GM06990 (cell line): Measurements from ENCODE around the gene ARHGAP22.

Experiments
- DNase-seq: peaks from one replicate; pipeline ENCODE4 v3.0.0-alpha.2; 2011; ENCODE audit not compliant: insufficient read length; ENCODE audit errors: extremely low read depth
- H3K27me3 ChIP-seq: replicated peaks from 2 replicates; pipeline ENCODE4 v1.6.0; 2011; ENCODE audit warnings: low read length; ENCODE audit not compliant: control insufficient read depth, insufficient read depth
- H3K36me3 ChIP-seq: 2 replicates; pipeline ENCODE4 v1.5.1; 2011; ENCODE audit warnings: low read length; ENCODE audit not compliant: control insufficient read depth, insufficient read depth
- H3K4me3 ChIP-seq: replicated peaks from 2 replicates; pipeline ENCODE4 v1.5.1; 2011; ENCODE audit warnings: low read depth, mild to moderate bottlenecking, control low read depth, low read length
- CTCF ChIP-seq: IDR thresholded peaks from 2 replicates; pipeline ENCODE4 v1.5.1; 2011; ENCODE audit warnings: low read length, control low read depth, mild to moderate bottlenecking, inconsistent platforms; ENCODE audit not compliant: insufficient read depth, poor library complexity, severe bottlenecking

The ARHGAP22 gene

GRCh38 chr10:48412933-48413332 is 191.9 kb downstream of the ARHGAP22 start:
- H3K27me3 ChIP-seq = no peaks in the 10 kb centered on the region
- DNase-seq = no peak
- no peak overlapping the region for H3K4me3 ChIP-seq
- H3K36me3 ChIP-seq = no peaks in the 10 kb centered on the region
- TF ChIP-seq CTCF = no peak

DNA sequence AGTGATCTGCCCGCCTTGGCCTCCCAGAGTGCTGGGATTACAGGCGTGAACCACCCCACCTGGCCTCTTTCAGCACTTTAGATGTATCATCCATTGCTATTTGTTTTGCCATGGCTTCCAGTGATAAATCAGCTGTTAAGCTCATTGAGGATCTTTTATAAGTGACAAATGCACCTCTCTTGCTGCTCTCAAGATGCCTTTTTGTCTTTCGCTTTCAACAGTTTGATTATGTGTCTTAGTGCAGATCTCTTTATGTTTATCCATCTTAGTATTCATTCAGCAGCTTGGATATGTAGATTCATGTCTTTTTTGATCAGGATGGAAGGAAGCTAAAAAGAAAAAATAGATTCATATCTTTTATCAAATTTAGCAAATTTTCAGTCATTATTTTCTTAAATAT is 192.8 kb downstream of the ARHGAP22 start:
- H3K27me3 ChIP-seq = no peaks in the 10 kb centered on the region
- no peak overlapping the region for H3K4me3 ChIP-seq
- no peak for TF ChIP-seq CTCF
- DNase-seq = no peak
- no peaks in the 10 kb centered on the region for H3K36me3 ChIP-seq

GRCh38 chr10:48411510-48411909 is 193.4 kb downstream of the ARHGAP22 start:
- TF ChIP-seq CTCF = no peak
- no peak for DNase-seq
- Histone ChIP-seq H3K4me3 (no peak overlapping the region), H3K36me3 (no peaks in the 10 kb centered on the region), H3K27me3 (no peaks in the 10 kb centered on the region)

- Histone ChIP-seq H3K36me3 (no peaks in the 10 kb centered on the region), H3K27me3 (no peaks in the 10 kb centered on the region), H3K4me3 (no peak overlapping the region)
- DNase-seq = no peak
- TF ChIP-seq CTCF = no peak
These were observed 194.4 kb downstream of the ARHGAP22 start for GRCh38 chr10:48410503-48410902.

DNA sequence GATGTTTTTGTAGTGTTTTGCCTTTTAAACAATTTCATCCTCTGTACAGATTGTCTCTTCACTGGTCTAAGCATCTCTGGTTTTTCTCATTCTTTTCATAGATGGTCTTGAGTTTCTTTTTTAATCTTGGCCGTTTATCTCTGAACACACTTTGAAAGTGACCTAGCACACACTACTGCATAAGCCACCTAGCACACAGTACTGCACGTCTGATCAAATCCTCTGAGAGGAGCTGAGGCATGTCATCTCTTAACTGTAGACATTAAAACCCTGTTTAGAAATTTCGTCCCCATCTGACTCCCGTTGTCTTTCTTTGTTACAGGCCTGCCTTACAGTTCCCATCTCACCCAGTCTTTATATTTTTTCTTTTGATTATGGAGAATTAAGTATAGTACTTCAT is 198.2 kb downstream of the ARHGAP22 start:
- no peaks in the 10 kb centered on the region for H3K27me3 ChIP-seq
- TF ChIP-seq CTCF = no peak
- H3K36me3 ChIP-seq = no peaks in the 10 kb centered on the region; the same call in 1 of the 2 replicates
- DNase-seq = no peak
- no peak overlapping the region for H3K4me3 ChIP-seq

- no peaks in the 10 kb centered on the region; the same call in 1 of the 2 replicates for H3K36me3 ChIP-seq
- DNase-seq = no peak
- H3K27me3 ChIP-seq = no peaks in the 10 kb centered on the region
- H3K4me3 ChIP-seq = no peak overlapping the region
- TF ChIP-seq CTCF = no peak
These were observed 198.7 kb downstream of the ARHGAP22 start for GRCh38 chr10:48406204-48406603.
